RWPE1 (cell line): ENCODE results near the gene RNASE7.

Source experiments
- CTCF ChIA-PET: fragments of 350-600 bp; sonication (Branson Sonifier 250); formaldehyde crosslinking; extraction: SDS; loops from one replicate; lab custom pipeline; 2021; lab: Yijun Ruan, JAX
- POLR2A ChIA-PET: fragments of 400-600 bp; formaldehyde crosslinking; extraction: SDS; loops from one replicate; lab custom pipeline; 2020; ENCODE audit warnings: antibody characterized with exemption; ENCODE audit not compliant: low non-redundant PET; lab: Yijun Ruan, JAX
- DNase-seq: peaks from one replicate; pipeline ENCODE4 v3.0.0; 2012; ENCODE audit warnings: low spot score
- H3K27ac ChIP-seq: fragments of 450-650 bp; 2 replicates; pipeline ENCODE4 v1.5.1; 2017
- CTCF ChIP-seq: fragments of 450-650 bp; conservative IDR thresholded peaks from 2 replicates; pipeline ENCODE4 v1.5.1; 2017; ENCODE audit warnings: low read depth, mild to moderate bottlenecking

Gene RNASE7

DNA sequence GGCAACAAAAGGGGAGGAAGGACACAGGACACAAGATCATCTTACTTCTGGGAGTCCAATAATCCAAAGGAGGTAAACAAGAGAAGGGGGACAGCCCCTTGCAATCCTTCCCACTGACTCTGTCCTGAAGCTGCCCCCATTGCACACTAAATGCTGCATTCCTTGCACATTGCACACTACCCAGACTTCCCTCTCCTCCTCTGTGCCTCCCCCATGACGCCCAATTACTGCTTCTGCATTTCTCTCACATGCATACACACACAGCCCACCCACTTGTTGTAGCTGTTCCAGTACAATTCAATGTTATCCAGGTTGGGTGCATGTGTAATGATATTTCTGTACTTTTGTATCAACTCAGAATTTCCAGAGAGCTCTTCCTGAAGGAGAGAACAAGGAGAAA, 22.8 kb upstream of the RNASE7 start:
- DNase-seq, result no peak
- H3K27ac ChIP-seq, result no peak overlapping the region
- ChIA-PET CTCF (interaction anchor here (2.6 kb wide), 1 partner anchor 21 kb away, joined by 12 read pairs; no protein-coding TSS in a partner anchor), POLR2A (no interaction called here)
- no peak for TF ChIP-seq CTCF

GRCh38 chr14:21020977-21021545, 21.1 kb upstream of the RNASE7 start:
- no peak overlapping the region for H3K27ac ChIP-seq
- no peak for TF ChIP-seq CTCF
- ChIA-PET POLR2A (interaction anchor here (0.7 kb wide), 1 partner anchor 22 kb away, joined by 3 read pairs; the partner anchor contains the start of gene SLC39A2), CTCF (interaction anchor here (1.4 to 2.6 kb wide), 2 partner anchors 19 to 330 kb away, joined by 4 to 12 read pairs; no protein-coding TSS in a partner anchor)
- DNase-seq, result no peak

- POLR2A ChIA-PET, result no interaction called here
- no peak for TF ChIP-seq CTCF
- no peak overlapping the region for H3K27ac ChIP-seq
- no peak for DNase-seq
- CTCF ChIA-PET, result interaction anchor here (0.9 to 1.0 kb wide), 2 partner anchors 8 to 44 kb away, joined by 3 to 5 read pairs; no protein-coding TSS in a partner anchor
These were observed 19.5 kb upstream of the RNASE7 start for GRCh38 chr14:21022686-21023085.

- no peak for TF ChIP-seq CTCF
- POLR2A ChIA-PET, result no interaction called here
- CTCF ChIA-PET, result interaction anchor here (0.7 to 1.0 kb wide), 3 partner anchors 9 to 77 kb away, joined by 3 to 5 read pairs (median 5); no protein-coding TSS in a partner anchor
- no peak overlapping the region for H3K27ac ChIP-seq
- no peak for DNase-seq
These were observed 19.0 kb upstream of the RNASE7 start for GRCh38 chr14:21023174-21023573.

DNA sequence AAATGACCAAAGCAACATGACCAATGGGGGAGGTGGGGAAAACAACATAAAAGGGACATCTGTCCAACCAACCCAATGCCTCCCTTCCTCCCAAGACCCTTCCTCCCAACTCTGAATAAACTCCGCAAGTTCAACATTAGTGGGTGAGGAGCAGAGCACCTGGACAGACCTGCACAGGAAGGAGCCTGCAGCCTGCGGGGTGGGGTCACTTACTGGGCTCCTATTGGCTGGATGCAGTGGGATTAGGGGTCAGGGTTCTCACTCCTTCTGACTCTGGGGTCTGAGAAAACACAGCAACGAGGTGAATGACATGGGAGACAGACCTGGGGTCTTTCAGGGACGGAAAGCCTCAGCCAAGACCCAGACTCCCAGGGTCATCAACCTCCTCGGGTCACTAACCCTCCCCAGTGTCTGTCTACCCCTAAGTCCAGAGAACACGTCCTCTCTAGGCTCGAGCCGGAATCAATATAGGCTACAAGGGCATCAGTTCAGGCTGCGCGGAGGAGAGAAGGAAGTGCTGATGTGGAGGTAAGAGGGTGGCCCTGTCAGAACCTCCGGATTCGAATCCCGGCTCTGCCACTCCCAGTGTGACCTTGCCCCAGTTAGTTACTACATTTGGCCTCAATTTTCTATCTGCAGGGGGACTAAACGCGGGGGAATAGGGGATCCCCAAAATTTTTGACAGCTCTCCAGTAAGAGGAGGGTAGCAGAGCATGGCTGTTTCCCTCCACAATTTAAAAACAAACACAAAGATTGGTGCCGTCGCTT, 18.2 kb upstream of the RNASE7 start:
- no peak overlapping the region for H3K27ac ChIP-seq
- TF ChIP-seq CTCF, result no peak
- ChIA-PET CTCF (interaction anchor here (0.6 to 1.0 kb wide), 4 partner anchors 9 to 76 kb away, joined by 3 to 5 read pairs (median 4); no protein-coding TSS in a partner anchor), POLR2A (interaction anchor here (0.6 kb wide), 1 partner anchor 18 kb away, joined by 3 read pairs; no protein-coding TSS in a partner anchor)
- no peak for DNase-seq
